DND-41 (cell line): ENCODE measurements around the gene ARSB.

ENCODE experiments used
- ATAC-seq: fragments of 200-7000 bp; cut with Tn5 transposase; 3 replicates; pipeline ENCODE4 v1.9.1; 2021; ENCODE audit warnings: low read depth; ENCODE audit not compliant: insufficient read depth
- DNase-seq: peaks from one replicate; pipeline ENCODE4 v3.0.0-alpha.2; 2020
- H2AFZ ChIP-seq: 2 replicates; pipeline ENCODE4 v1.6.0; 2012; ENCODE audit warnings: low read depth, low read length
- H3K27ac ChIP-seq: 2 replicates; pipeline ENCODE4 v1.5.1; 2012; ENCODE audit warnings: low read length, inconsistent platforms
- H3K27me3 ChIP-seq: fragments of 200-600 bp; sonication (generic); 2 replicates; pipeline ENCODE4 v1.6.0; 2012; ENCODE audit warnings: low read length, mild to moderate bottlenecking, inconsistent platforms; ENCODE audit not compliant: insufficient read depth, poor library complexity
- H3K36me3 ChIP-seq: 2 replicates; pipeline ENCODE4 v1.5.1; 2012; ENCODE audit warnings: low read length, inconsistent platforms; ENCODE audit not compliant: insufficient read depth
- H3K4me1 ChIP-seq: 2 replicates; pipeline ENCODE4 v1.5.1; 2012; ENCODE audit warnings: mild to moderate bottlenecking, low read length; ENCODE audit not compliant: insufficient read depth
- H3K4me2 ChIP-seq: 2 replicates; pipeline ENCODE4 v1.6.0; 2012; ENCODE audit warnings: mild to moderate bottlenecking, moderate library complexity, low read length, inconsistent platforms; ENCODE audit not compliant: insufficient read depth
- H3K4me3 ChIP-seq, 2 experiments: fragments of 200-600 bp in 1 of 2; shearing (Covaris generic) in 1 of 2; 2 replicates each; pipeline ENCODE4 v1.5.1; 2012 to 2016; ENCODE audit warnings: inconsistent platforms in 2 of 2, low read length in 2 of 2, mild to moderate bottlenecking in 2 of 2, low read depth in 1 of 2, moderate library complexity in 1 of 2
- H3K79me2 ChIP-seq: 2 replicates; pipeline ENCODE4 v1.6.0; 2012; ENCODE audit warnings: low read length, inconsistent platforms; ENCODE audit not compliant: insufficient read depth
- H3K9ac ChIP-seq: 2 replicates; pipeline ENCODE4 v1.6.0; 2012; ENCODE audit warnings: low read depth, mild to moderate bottlenecking, inconsistent platforms, low read length, moderate library complexity
- H3K9me3 ChIP-seq: 2 replicates; pipeline ENCODE4 v1.5.1; 2012; ENCODE audit warnings: low read length, moderate library complexity, mild to moderate bottlenecking, inconsistent platforms; ENCODE audit not compliant: insufficient read depth, severe bottlenecking
- H4K20me1 ChIP-seq: 2 replicates; pipeline ENCODE4 v1.6.0; 2012; ENCODE audit warnings: low read length; ENCODE audit not compliant: insufficient read depth
- EZH2 ChIP-seq: IDR thresholded peaks from 3 replicates; pipeline ENCODE4 v1.6.1; 2012; ENCODE audit warnings: borderline replicate concordance, low read depth, mild to moderate bottlenecking, moderate library complexity, low read length, inconsistent platforms; ENCODE audit not compliant: severe bottlenecking
- TF ChIP-seq, protein P1 (sequence below): IDR thresholded peaks from 2 replicates; pipeline ENCODE4 v1.5.1; 2012; ENCODE audit warnings: borderline replicate concordance, low read length, moderate library complexity, mild to moderate bottlenecking; ENCODE audit not compliant: poor library complexity, severe bottlenecking; ENCODE audit errors: extremely low read depth

ARSB gene

DNA sequence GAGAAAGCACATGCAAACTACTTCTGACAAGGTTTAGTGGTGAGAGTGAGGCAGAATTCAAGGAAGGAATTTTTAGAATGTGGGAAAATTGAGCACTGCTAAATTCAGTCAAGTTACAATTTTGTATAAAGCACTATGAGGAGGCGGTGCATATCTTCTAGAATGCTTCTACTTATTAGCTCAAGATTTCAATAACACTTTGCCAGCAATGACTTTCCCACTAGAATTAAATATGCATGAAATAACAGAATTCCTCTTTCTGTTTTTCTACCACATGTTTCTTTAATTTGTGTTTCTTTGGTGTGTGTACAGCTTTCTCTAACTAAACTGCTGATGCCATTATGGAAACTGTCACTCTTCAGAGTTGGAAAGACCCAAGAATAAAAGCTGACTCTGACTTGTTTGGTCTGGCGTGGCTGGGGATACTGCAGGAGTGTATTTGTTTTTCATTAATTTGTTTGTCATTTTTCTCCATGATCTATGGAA, 163.5 kb downstream of the ARSB start:
- H3K27ac ChIP-seq: no peak overlapping the region
- no peaks in the 10 kb centered on the region for H3K9me3 ChIP-seq
- no peaks in the 10 kb centered on the region for H3K27me3 ChIP-seq
- H3K4me3 ChIP-seq: no peak overlapping the region
- no peaks in the 10 kb centered on the region for H4K20me1 ChIP-seq
- H3K9ac ChIP-seq: no peak overlapping the region
- TF ChIP-seq, protein P1, sequence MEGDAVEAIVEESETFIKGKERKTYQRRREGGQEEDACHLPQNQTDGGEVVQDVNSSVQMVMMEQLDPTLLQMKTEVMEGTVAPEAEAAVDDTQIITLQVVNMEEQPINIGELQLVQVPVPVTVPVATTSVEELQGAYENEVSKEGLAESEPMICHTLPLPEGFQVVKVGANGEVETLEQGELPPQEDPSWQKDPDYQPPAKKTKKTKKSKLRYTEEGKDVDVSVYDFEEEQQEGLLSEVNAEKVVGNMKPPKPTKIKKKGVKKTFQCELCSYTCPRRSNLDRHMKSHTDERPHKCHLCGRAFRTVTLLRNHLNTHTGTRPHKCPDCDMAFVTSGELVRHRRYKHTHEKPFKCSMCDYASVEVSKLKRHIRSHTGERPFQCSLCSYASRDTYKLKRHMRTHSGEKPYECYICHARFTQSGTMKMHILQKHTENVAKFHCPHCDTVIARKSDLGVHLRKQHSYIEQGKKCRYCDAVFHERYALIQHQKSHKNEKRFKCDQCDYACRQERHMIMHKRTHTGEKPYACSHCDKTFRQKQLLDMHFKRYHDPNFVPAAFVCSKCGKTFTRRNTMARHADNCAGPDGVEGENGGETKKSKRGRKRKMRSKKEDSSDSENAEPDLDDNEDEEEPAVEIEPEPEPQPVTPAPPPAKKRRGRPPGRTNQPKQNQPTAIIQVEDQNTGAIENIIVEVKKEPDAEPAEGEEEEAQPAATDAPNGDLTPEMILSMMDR: no peak
- no peak for TF ChIP-seq EZH2
- ATAC-seq (no peak), DNase-seq (no peak)
- no peak overlapping the region for H2AFZ ChIP-seq
- no peaks in the 10 kb centered on the region for H3K79me2 ChIP-seq
- no peak overlapping the region for H3K4me2 ChIP-seq
- no peaks in the 10 kb centered on the region for H3K4me1 ChIP-seq
- peaks cover 2% of the 10 kb centered on the region for H3K36me3 ChIP-seq

DNA sequence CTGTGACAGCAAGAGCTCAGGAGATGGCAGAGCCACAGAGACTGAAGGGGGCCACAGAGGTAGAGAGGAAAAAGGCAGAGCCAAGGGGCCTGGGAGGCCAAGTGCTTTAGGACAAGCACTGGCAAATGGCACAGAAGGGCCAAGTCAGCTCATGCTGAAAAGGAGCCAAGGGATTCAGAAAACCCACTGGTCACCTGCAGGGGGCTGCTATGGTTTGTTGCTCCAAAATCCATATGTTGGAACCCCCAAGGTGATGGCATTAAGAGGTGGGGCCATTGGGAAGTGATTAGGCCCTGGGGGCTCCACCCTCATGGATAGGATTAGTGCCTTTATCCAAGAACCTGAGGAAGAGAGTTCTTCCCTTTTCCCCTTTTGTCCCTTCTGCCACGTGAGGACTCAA, 165.4 kb downstream of the ARSB start:
- H2AFZ ChIP-seq: no peak overlapping the region
- H4K20me1 ChIP-seq: no peaks in the 10 kb centered on the region
- H3K27me3 ChIP-seq: no peaks in the 10 kb centered on the region
- H3K27ac ChIP-seq: no peak overlapping the region
- H3K4me3 ChIP-seq: no peak overlapping the region
- TF ChIP-seq, protein P1: no peak
- no peak for TF ChIP-seq EZH2
- no peaks in the 10 kb centered on the region for H3K9me3 ChIP-seq
- no peak overlapping the region for H3K9ac ChIP-seq
- no peak overlapping the region for H3K4me2 ChIP-seq
- H3K79me2 ChIP-seq: no peaks in the 10 kb centered on the region
- H3K4me1 ChIP-seq: no peaks in the 10 kb centered on the region
- H3K36me3 ChIP-seq: peaks cover 2% of the 10 kb centered on the region
- no peak for ATAC-seq
- no peak for DNase-seq

DNA sequence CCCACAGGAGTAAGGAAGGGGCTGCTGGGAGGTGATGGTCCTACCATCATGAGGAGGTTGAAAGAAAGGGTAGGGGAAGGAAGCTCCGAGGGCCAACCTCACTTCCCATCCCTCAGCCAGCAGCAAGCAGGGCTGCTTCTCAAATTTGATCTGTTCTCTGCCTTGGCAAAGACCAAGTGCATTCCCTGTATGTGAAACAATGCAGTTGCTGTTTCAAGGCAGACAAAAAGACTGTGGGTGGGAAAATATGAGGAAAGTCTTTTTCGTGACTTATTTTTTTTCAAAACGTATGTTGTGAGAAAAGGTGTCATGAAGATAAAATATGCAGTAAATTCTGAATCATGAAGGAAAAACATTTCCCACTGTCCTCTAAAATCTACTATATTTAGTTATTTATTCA, 165.9 kb downstream of the ARSB start:
- Histone ChIP-seq H3K9ac (no peak overlapping the region), H3K4me1 (no peaks in the 10 kb centered on the region), H3K27ac (no peak overlapping the region), H4K20me1 (no peaks in the 10 kb centered on the region), H3K27me3 (no peaks in the 10 kb centered on the region), H3K79me2 (no peaks in the 10 kb centered on the region), H2AFZ (no peak overlapping the region), H3K9me3 (no peaks in the 10 kb centered on the region), H3K4me3 (no peak overlapping the region), H3K36me3 (peaks cover 2% of the 10 kb centered on the region), H3K4me2 (no peak overlapping the region)
- DNase-seq (no peak), ATAC-seq (no peak)
- TF ChIP-seq, protein P1: no peak
- TF ChIP-seq EZH2: no peak
